ENCODE measurements around the gene ECHDC1. TPM values are rescaled to one million over a fixed set of nuclear protein-coding genes. Genes with fewer than 3 reads are reported as not detected.
A peak's percentile ranks its signal among the peaks of the same experiment; 100 is the strongest.

Gene ECHDC1
- total RNA-seq, 1 experiment from 2014 or later, result 60.0 TPM

GRCh38 chr6:127266892-127267645 lies 76.3 kb downstream of the ECHDC1 start (continued):
- TF ChIP-seq JAZF1 (CRISPR knock-in tag; IDR thresholded peaks at IDR 0.05) (no peak), FOXP1 (CRISPR knock-in tag; IDR thresholded peaks at IDR 0.05; ENCODE audit: borderline replicate concordance) (peak; percentile 39; the same call in 1 of the 2 replicates), HMGXB4 (CRISPR knock-in tag; IDR thresholded peaks at IDR 0.05) (peak; percentile 86), NFE2L1 (CRISPR knock-in tag; IDR thresholded peaks at IDR 0.05) (0 out of 2 replicates have a peak, but pooled peaks have one; percentile 61), ZNF232 (CRISPR knock-in tag; IDR thresholded peaks at IDR 0.05) (peak; percentile 80), SMAD4 (CRISPR knock-in tag; IDR thresholded peaks at IDR 0.05) (0 out of 2 replicates have a peak, but pooled peaks have one; percentile 18), MAX (CRISPR knock-in tag; IDR thresholded peaks at IDR 0.05) (peak; percentile 62; the same call in 1 of the 2 replicates)
- TF ChIP-seq, protein P1, sequence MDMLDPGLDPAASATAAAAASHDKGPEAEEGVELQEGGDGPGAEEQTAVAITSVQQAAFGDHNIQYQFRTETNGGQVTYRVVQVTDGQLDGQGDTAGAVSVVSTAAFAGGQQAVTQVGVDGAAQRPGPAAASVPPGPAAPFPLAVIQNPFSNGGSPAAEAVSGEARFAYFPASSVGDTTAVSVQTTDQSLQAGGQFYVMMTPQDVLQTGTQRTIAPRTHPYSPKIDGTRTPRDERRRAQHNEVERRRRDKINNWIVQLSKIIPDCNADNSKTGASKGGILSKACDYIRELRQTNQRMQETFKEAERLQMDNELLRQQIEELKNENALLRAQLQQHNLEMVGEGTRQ (CRISPR knock-in tag; IDR thresholded peaks at IDR 0.05), result 0 out of 2 replicates have a peak, but pooled peaks have one; percentile 31
- TF ChIP-seq, protein P2, sequence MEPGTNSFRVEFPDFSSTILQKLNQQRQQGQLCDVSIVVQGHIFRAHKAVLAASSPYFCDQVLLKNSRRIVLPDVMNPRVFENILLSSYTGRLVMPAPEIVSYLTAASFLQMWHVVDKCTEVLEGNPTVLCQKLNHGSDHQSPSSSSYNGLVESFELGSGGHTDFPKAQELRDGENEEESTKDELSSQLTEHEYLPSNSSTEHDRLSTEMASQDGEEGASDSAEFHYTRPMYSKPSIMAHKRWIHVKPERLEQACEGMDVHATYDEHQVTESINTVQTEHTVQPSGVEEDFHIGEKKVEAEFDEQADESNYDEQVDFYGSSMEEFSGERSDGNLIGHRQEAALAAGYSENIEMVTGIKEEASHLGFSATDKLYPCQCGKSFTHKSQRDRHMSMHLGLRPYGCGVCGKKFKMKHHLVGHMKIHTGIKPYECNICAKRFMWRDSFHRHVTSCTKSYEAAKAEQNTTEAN (CRISPR knock-in tag; IDR thresholded peaks at IDR 0.05), result peak; percentile 29; the same call in 1 of the 2 replicates

GRCh38 chr6:127266178-127266891 lies 77.1 kb downstream of the ECHDC1 start, which contains the start of gene RNF146:
Gene RNF146 (plus strand): TSS chr6:127266864. CDS start chr6:127280339, 13,475 bp downstream.
- no peaks in the 10 kb centered on the region for H3K9me3 Mint-ChIP-seq
- H3K36me3 Mint-ChIP-seq, result peaks cover 4% of the 10 kb centered on the region; the same call in 1 of the 2 replicates
- peaks cover 29% of the 10 kb centered on the region for H3K4me1 Mint-ChIP-seq
- DNase-seq (ENCODE audit: low spot score) (peak; percentile 73), ATAC-seq (peak; percentile 70)
- TF ChIP-seq CTCF (IDR thresholded peaks at IDR 0.05), result 0 out of 2 replicates have a peak, but pooled peaks have one; percentile 34
- TF ChIP-seq, protein P1 (CRISPR knock-in tag; IDR thresholded peaks at IDR 0.05), result peak; percentile 96
- TF ChIP-seq, protein P3, sequence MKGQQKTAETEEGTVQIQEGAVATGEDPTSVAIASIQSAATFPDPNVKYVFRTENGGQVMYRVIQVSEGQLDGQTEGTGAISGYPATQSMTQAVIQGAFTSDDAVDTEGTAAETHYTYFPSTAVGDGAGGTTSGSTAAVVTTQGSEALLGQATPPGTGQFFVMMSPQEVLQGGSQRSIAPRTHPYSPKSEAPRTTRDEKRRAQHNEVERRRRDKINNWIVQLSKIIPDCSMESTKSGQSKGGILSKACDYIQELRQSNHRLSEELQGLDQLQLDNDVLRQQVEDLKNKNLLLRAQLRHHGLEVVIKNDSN (CRISPR knock-in tag; IDR thresholded peaks at IDR 0.05), result peak; percentile 84; the same call in 1 of the 2 replicates
- no peak for TF ChIP-seq ZNF423 (CRISPR knock-in tag; IDR thresholded peaks at IDR 0.05)
- no peak for TF ChIP-seq FOXP1 (CRISPR knock-in tag; IDR thresholded peaks at IDR 0.05; ENCODE audit: borderline replicate concordance)
- no peak for TF ChIP-seq ZNF512 (CRISPR knock-in tag; IDR thresholded peaks at IDR 0.05; ENCODE audit: borderline replicate concordance)
- H3K27ac Mint-ChIP-seq, result peak within 1 kb of the TSS; percentile 100
- ChIA-PET CTCF (interaction anchor here (0.6 to 2.6 kb wide), 42 partner anchors 9 to 1312 kb away, joined by 3 to 41 read pairs (median 4); partner anchors contain the start of genes KIAA0408 and RSPO3), POLR2A (interaction anchor here (0.6 to 1.8 kb wide), 7 partner anchors 23 to 282 kb away, joined by 3 to 17 read pairs (median 3); no protein-coding TSS in a partner anchor)
- H3K4me3 Mint-ChIP-seq, result peak within 1 kb of the TSS; percentile 99
- H3K27me3 Mint-ChIP-seq (ENCODE audit: low read depth), result no peaks in the 10 kb centered on the region; the same call in 1 of the 2 replicates
